Left kidney (tissue), 2 donors: ENCODE data around the gene EIF4EBP3. TPM values are rescaled to one million over a fixed set of nuclear protein-coding genes. Genes with fewer than 3 reads are reported as not detected.
"Not testable (repeated sequence)": the region's sequence is repeated elsewhere in the genome, so short reads cannot be mapped to it uniquely, and the experiment has no call there.

Experiments
- DNase-seq: peaks from one replicate; pipeline ENCODE4 v3.0.0-alpha.2; 2013
- polyA plus RNA-seq: library from polyadenylated mRNA; unstranded; fragments of 120-200 nt; gene quantifications from one replicate; pipeline ENCODE4 v1.2.1, GENCODE V29; 2013; ENCODE audit not compliant: insufficient read length

The EIF4EBP3 gene
- polyA plus RNA-seq, 1 donor = 10.5 TPM

DNA sequence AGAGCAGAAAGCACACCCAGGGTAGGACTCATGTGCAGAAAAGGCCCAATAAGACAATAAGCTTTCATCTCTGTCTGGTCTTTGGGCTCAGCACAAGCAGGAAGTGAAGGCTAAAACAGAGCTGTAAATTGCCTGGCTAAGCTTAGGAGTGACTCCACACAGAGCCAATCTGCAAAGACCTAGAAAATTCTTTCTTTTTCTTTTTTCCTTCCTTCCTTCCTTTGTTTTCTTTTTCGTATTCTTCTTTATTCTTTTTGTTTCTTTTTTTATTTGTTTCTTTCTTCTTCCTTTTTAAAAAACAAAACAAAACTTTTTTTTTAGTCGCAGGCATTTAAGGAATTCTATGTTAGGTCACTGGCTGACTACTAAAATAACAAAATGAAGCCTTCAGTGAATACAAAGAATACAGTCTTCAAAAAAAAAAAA, 29.3 kb downstream of the EIF4EBP3 start:
- DNase-seq = no peak

DNA sequence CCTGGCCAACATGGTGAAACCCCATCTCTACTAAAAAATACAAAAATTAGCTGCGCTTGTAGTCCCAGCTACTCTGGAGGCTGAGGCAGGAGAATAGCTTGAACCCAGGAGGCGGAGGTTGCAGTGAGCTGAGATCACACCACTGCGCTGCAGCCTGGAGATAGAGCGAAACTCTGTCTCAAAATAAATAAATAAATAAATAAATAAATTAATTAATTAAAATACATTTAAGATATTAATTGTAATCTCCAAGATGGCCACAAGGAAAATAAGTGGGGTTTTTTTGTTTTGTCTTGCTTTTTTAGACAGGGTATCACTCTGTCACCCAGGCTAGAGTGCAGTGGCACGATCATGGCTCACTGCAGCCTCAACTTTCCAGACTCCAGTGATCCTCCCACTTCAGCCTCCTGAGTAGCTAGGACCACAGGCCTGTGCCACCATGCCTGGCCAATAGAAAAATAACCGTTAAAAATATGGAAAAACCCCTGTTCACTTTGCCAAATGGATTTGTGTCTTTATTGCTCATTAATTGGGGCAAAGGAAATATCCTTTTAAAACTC, 31.8 kb downstream of the EIF4EBP3 start:
- not testable (repeated sequence) for DNase-seq

GRCh38 chr5:140587495-140587894, 40.0 kb downstream of the EIF4EBP3 start:
- DNase-seq = no peak

GRCh38 chr5:140588311-140589070, 41.0 kb downstream of the EIF4EBP3 start:
- no peak for DNase-seq

GRCh38 chr5:140590861-140591260, 43.4 kb downstream of the EIF4EBP3 start:
- no peak for DNase-seq

- DNase-seq = no peak
These were observed 44.4 kb downstream of the EIF4EBP3 start for GRCh38 chr5:140591747-140592372.

- DNase-seq = not testable (repeated sequence)
These were observed 45.6 kb downstream of the EIF4EBP3 start for GRCh38 chr5:140593070-140593469.

DNA sequence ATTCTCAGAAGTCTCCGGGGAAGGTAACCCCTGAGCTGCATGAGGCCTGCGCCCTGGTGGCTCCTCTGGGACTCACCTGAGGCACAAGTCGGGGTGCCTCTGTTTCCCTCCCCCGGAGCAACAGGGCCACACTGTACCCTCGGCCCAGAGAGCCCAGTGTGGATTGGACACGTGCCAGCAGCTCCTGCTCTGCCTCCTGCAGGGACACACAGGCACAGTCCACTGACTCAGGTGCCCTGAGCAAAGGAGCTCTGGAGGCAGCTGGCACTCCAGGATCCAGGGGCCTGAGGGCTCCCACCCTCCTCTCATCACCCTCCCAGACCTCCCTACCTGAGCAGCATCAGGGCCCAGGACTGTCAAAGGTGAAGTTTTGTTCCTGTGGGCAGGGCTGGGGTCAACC, 46.7 kb downstream of the EIF4EBP3 start:
- DNase-seq = no peak

DNA sequence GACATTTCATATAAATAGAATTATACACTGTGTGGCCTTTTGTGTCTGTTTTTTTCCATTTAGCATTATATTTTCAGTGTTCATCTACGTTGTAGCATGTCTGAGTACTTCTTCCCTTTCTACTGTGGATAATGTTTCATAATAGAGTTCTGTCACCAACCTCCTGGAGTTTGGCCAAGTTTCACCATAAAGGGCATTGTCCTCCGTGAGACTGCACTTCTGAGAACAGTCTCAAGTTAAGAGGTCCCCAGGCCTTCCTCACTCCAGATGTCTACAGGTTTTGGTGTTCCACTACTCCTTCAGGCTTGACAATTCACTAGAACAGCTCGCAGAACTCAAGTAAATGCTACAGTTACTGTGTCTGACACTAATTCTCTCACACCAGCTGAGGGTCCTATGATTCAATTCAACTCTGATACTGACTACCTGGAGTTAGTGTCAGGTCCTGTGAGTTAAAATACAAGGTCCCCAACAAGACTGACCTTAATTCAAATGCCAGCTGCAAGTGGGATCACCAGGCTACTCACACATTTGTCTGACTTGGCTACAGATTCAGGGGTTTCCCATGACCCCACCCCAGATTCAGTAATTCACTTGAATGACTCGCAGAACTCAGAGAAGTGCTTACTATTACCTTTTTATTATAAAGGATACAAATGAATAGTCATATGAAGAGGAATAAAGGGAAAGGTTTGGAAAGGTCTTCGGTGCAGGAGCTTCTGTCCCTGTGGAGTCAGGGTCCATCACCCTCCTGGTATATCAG, 48.3 kb downstream of the EIF4EBP3 start:
- DNase-seq = no peak

GRCh38 chr5:140596321-140596741, 48.9 kb downstream of the EIF4EBP3 start:
- no peak for DNase-seq

- no peak for DNase-seq
These were observed 51.4 kb downstream of the EIF4EBP3 start for GRCh38 chr5:140598836-140599235.

Other genes with a start within 250 kb of the EIF4EBP3 start
- gene PFDN1, start 244.6 kb upstream of the EIF4EBP3 start, polyA plus RNA-seq = 112 TPM
- 7.9 TPM for gene HBEGF, start 201.1 kb upstream of the EIF4EBP3 start, polyA plus RNA-seq
- gene SLC4A9, start 187.5 kb upstream of the EIF4EBP3 start, polyA plus RNA-seq = 26.9 TPM
- 162 TPM for gene ANKHD1, start 145.8 kb upstream of the EIF4EBP3 start, polyA plus RNA-seq
- gene SRA1, start 9.8 kb downstream of the EIF4EBP3 start, polyA plus RNA-seq = 27.2 TPM
- 58.6 TPM for gene APBB3, start 16.9 kb downstream of the EIF4EBP3 start, polyA plus RNA-seq
- 80.1 TPM for gene SLC35A4, start 17.2 kb downstream of the EIF4EBP3 start, polyA plus RNA-seq
- 5.6 TPM for gene CD14, start 85.5 kb downstream of the EIF4EBP3 start, polyA plus RNA-seq
- 19.8 TPM for gene TMCO6, start 91.8 kb downstream of the EIF4EBP3 start, polyA plus RNA-seq
- 69.0 TPM for gene NDUFA2, start 100.0 kb downstream of the EIF4EBP3 start, polyA plus RNA-seq
- gene IK, start 100.2 kb downstream of the EIF4EBP3 start, polyA plus RNA-seq = 170 TPM
- 19.6 TPM for gene WDR55, start 117.2 kb downstream of the EIF4EBP3 start, polyA plus RNA-seq
- gene DND1, start 125.9 kb downstream of the EIF4EBP3 start, polyA plus RNA-seq = 0.35 TPM
- gene HARS1, start 143.7 kb downstream of the EIF4EBP3 start, polyA plus RNA-seq = 83.4 TPM
- gene HARS2, start 143.8 kb downstream of the EIF4EBP3 start, polyA plus RNA-seq = 61.0 TPM
- 124 TPM for gene ZMAT2, start 152.8 kb downstream of the EIF4EBP3 start, polyA plus RNA-seq
- gene PCDHA1, start 238.5 kb downstream of the EIF4EBP3 start, polyA plus RNA-seq = not detected
- 0.20 TPM for gene PCDHA2, start 247.2 kb downstream of the EIF4EBP3 start, polyA plus RNA-seq